Stimulated activated naive CD8-positive, alpha-beta T cell treated with anti-CD3 and anti-CD28 coated beads, Interleukin-15, Interleukin-2, amounts not matched to agents 100 ng/mL and 50 ng/mL, for 24 hours (primary cell): ENCODE data around the gene KLF9.

Experiments used
- H3K27ac Mint-ChIP-seq: one replicate; pipeline ENCODE4 v1.8.0; 2021; ENCODE audit warnings: mild to moderate bottlenecking, mixed read lengths
- H3K27me3 Mint-ChIP-seq: one replicate; pipeline ENCODE4 v1.8.0; 2021; ENCODE audit warnings: mixed read lengths
- H3K36me3 Mint-ChIP-seq: one replicate; pipeline ENCODE4 v1.8.0; 2021; ENCODE audit warnings: low read depth, mixed read lengths
- H3K4me1 Mint-ChIP-seq: one replicate; pipeline ENCODE4 v1.8.0; 2021; ENCODE audit warnings: low read depth, mixed read lengths
- H3K4me3 Mint-ChIP-seq: one replicate; pipeline ENCODE4 v1.8.0; 2021; ENCODE audit warnings: mild to moderate bottlenecking, mixed read lengths
- H3K9me3 Mint-ChIP-seq: one replicate; pipeline ENCODE4 v1.8.0; 2021; ENCODE audit warnings: mixed read lengths

KLF9 gene

GRCh38 chr9:70382046-70382708 is 32.3 kb downstream of the KLF9 start:
- Mint-ChIP-seq H3K9me3 (no peaks in the 10 kb centered on the region), H3K27me3 (no peaks in the 10 kb centered on the region), H3K4me3 (no peak overlapping the region), H3K27ac (no peak overlapping the region), H3K36me3 (peaks cover 31% of the 10 kb centered on the region), H3K4me1 (peaks cover 9% of the 10 kb centered on the region)

GRCh38 chr9:70374962-70375618 is 39.4 kb downstream of the KLF9 start:
- no peaks in the 10 kb centered on the region for H3K4me1 Mint-ChIP-seq
- no peak overlapping the region for H3K4me3 Mint-ChIP-seq
- H3K27me3 Mint-ChIP-seq: no peaks in the 10 kb centered on the region
- H3K9me3 Mint-ChIP-seq: no peaks in the 10 kb centered on the region
- H3K36me3 Mint-ChIP-seq: no peaks in the 10 kb centered on the region
- no peak overlapping the region for H3K27ac Mint-ChIP-seq

GRCh38 chr9:70367305-70367930 is 47.0 kb downstream of the KLF9 start:
- Mint-ChIP-seq H3K9me3 (no peaks in the 10 kb centered on the region), H3K36me3 (peaks cover 5% of the 10 kb centered on the region), H3K27me3 (no peaks in the 10 kb centered on the region), H3K4me3 (no peak overlapping the region), H3K4me1 (no peaks in the 10 kb centered on the region), H3K27ac (no peak overlapping the region)

GRCh38 chr9:70363760-70364159 is 50.7 kb downstream of the KLF9 start:
- H3K4me3 Mint-ChIP-seq: no peak overlapping the region
- no peak overlapping the region for H3K27ac Mint-ChIP-seq
- peaks cover 5% of the 10 kb centered on the region for H3K36me3 Mint-ChIP-seq
- no peaks in the 10 kb centered on the region for H3K9me3 Mint-ChIP-seq
- H3K27me3 Mint-ChIP-seq: no peaks in the 10 kb centered on the region
- no peaks in the 10 kb centered on the region for H3K4me1 Mint-ChIP-seq

GRCh38 chr9:70362952-70363351 is 51.5 kb downstream of the KLF9 start:
- H3K4me1 Mint-ChIP-seq: no peaks in the 10 kb centered on the region
- no peak overlapping the region for H3K27ac Mint-ChIP-seq
- no peaks in the 10 kb centered on the region for H3K27me3 Mint-ChIP-seq
- H3K4me3 Mint-ChIP-seq: no peak overlapping the region
- H3K9me3 Mint-ChIP-seq: no peaks in the 10 kb centered on the region
- H3K36me3 Mint-ChIP-seq: peaks cover 5% of the 10 kb centered on the region

GRCh38 chr9:70355801-70356200 is 58.7 kb downstream of the KLF9 start:
- H3K27me3 Mint-ChIP-seq: no peaks in the 10 kb centered on the region
- H3K36me3 Mint-ChIP-seq: peaks cover 30% of the 10 kb centered on the region
- H3K4me3 Mint-ChIP-seq: no peak overlapping the region
- H3K9me3 Mint-ChIP-seq: no peaks in the 10 kb centered on the region
- no peaks in the 10 kb centered on the region for H3K4me1 Mint-ChIP-seq
- H3K27ac Mint-ChIP-seq: peak overlapping the region; percentile 21

- Mint-ChIP-seq H3K4me1 (no peaks in the 10 kb centered on the region), H3K27ac (no peak overlapping the region), H3K27me3 (no peaks in the 10 kb centered on the region), H3K4me3 (no peak overlapping the region), H3K36me3 (peaks cover 45% of the 10 kb centered on the region), H3K9me3 (no peaks in the 10 kb centered on the region)
These were observed 61.7 kb downstream of the KLF9 start for GRCh38 chr9:70352802-70353201.

GRCh38 chr9:70352356-70352755 is 62.1 kb downstream of the KLF9 start:
- H3K27me3 Mint-ChIP-seq: no peaks in the 10 kb centered on the region
- no peak overlapping the region for H3K4me3 Mint-ChIP-seq
- peaks cover 46% of the 10 kb centered on the region for H3K36me3 Mint-ChIP-seq
- H3K27ac Mint-ChIP-seq: no peak overlapping the region
- H3K9me3 Mint-ChIP-seq: no peaks in the 10 kb centered on the region
- H3K4me1 Mint-ChIP-seq: no peaks in the 10 kb centered on the region

- H3K27me3 Mint-ChIP-seq: no peaks in the 10 kb centered on the region
- H3K4me1 Mint-ChIP-seq: no peaks in the 10 kb centered on the region
- no peak overlapping the region for H3K27ac Mint-ChIP-seq
- no peak overlapping the region for H3K4me3 Mint-ChIP-seq
- no peaks in the 10 kb centered on the region for H3K9me3 Mint-ChIP-seq
- peaks cover 47% of the 10 kb centered on the region for H3K36me3 Mint-ChIP-seq
These were observed 67.4 kb downstream of the KLF9 start for GRCh38 chr9:70347046-70347445.

- H3K36me3 Mint-ChIP-seq: peaks cover 20% of the 10 kb centered on the region
- H3K4me1 Mint-ChIP-seq: no peaks in the 10 kb centered on the region
- no peaks in the 10 kb centered on the region for H3K9me3 Mint-ChIP-seq
- H3K27me3 Mint-ChIP-seq: no peaks in the 10 kb centered on the region
- H3K4me3 Mint-ChIP-seq: no peak overlapping the region
- H3K27ac Mint-ChIP-seq: no peak overlapping the region
These were observed 73.9 kb downstream of the KLF9 start for GRCh38 chr9:70340572-70340971.
